Spleen (tissue), 11 donors: ENCODE measurements around the gene SCD5. TPM values are rescaled to one million over a fixed set of nuclear protein-coding genes. Genes with fewer than 3 reads are reported as not detected.
A peak's percentile ranks its signal among the peaks of the same experiment; 100 is the strongest.

ENCODE experiments used
- DNase-seq: peaks from one replicate; pipeline ENCODE4 v3.0.0-alpha.2; 2020
- H3K27ac ChIP-seq, 8 donors: fragments of 200-600 bp; sonication (generic) in 7 of 8; 1 replicate in 4 of 8; 2 replicates in 4 of 8; pipeline versions ENCODE4 v1.5.0 to v1.8.0; 2016 to 2021; ENCODE audit warnings: inconsistent platforms in 4 of 8, mild to moderate bottlenecking in 4 of 8, moderate library complexity in 1 of 8
- H3K27me3 ChIP-seq, 7 donors: fragments of 200-600 bp; sonication (generic) in 6 of 7; replicated peaks in 1 of 7; 1 replicate in 4 of 7; 2 replicates in 3 of 7; pipeline versions ENCODE4 v1.5.0 to v1.8.0; 2016 to 2021; ENCODE audit warnings: inconsistent platforms in 3 of 7, mild to moderate bottlenecking in 1 of 7
- H3K36me3 ChIP-seq, 6 donors: fragments of 200-600 bp; sonication (generic) in 5 of 6; 1 replicate in 4 of 6; 2 replicates in 2 of 6; pipeline versions ENCODE4 v1.5.0 to v1.8.0; 2016 to 2021; ENCODE audit warnings: inconsistent platforms in 2 of 6
- H3K4me1 ChIP-seq, 6 donors: fragments of 200-600 bp; sonication (generic) in 5 of 6; 1 replicate in 3 of 6; 2 replicates in 3 of 6; pipeline versions ENCODE4 v1.5.0 to v1.8.0; 2016 to 2021; ENCODE audit warnings: inconsistent platforms in 3 of 6
- H3K4me3 ChIP-seq, 8 donors: fragments of 200-600 bp; sonication (generic) in 7 of 8; 1 replicate in 4 of 8; 2 replicates in 4 of 8; pipeline versions ENCODE4 v1.5.0 to v1.8.0; 2016 to 2021; ENCODE audit warnings: inconsistent platforms in 4 of 8, mild to moderate bottlenecking in 4 of 8, moderate library complexity in 2 of 8
- H3K9me3 ChIP-seq, 8 donors: fragments of 200-600 bp; sonication (generic) in 7 of 8; 1 replicate in 4 of 8; 2 replicates in 4 of 8; pipeline versions ENCODE4 v1.5.0 to v1.8.0; 2016 to 2021; ENCODE audit warnings: inconsistent platforms in 4 of 8
- POLR2A ChIP-seq, 3 donors: fragments of 450-650 bp; IDR thresholded peaks; one replicate each; pipeline ENCODE4 v1.5.1; 2017; ENCODE audit warnings: antibody characterized with exemption in 3 of 3, mild to moderate bottlenecking in 1 of 3
- POLR2AphosphoS5 ChIP-seq, 3 donors: sonication (generic); formaldehyde crosslinking; IDR thresholded peaks; one replicate each; pipeline ENCODE4 v1.5.1; 2017; ENCODE audit warnings: antibody characterized with exemption in 3 of 3
- WGBS, 5 donors: extraction: QIAGEN DNeasy Blood & Tissue Kit in 3 of 5; methylation state at CpG; one replicate each; pipeline versions ENCODE4 v1.1.5 to v1.1.7; 2013 to 2018; 5-methylcytosine and 5-hydroxymethylcytosine counted together
- intact Hi-C: fragments of 100-400 bp; cut with DNase I; formaldehyde crosslinking; loops from one replicate; pipeline ENCODE4 v1.15.0; 2023; ENCODE audit warnings: low total_unique reads
- polyA plus RNA-seq, 3 donors: library from polyadenylated mRNA; stranded (reverse); fragments of 200-250 nt; gene quantifications; one replicate each; pipeline ENCODE4 v1.2.1, GENCODE V29; 2013
- total RNA-seq, 7 donors: library from RNA; depleted of rRNA in 3 of 7; stranded (reverse); fragments of >200 nt in 3 of 7; fragmentation: NEBNext Ultra II Directional in 4 of 7; extraction: Animal tissue kit (Norgen Biotek cat#: 25700) in 4 of 7; gene quantifications; one replicate each; pipeline versions ENCODE4 v1.1.0 to v1.2.1, GENCODE V29; 2016 to 2021
- TF ChIP-seq, protein P1 (sequence below), 11 experiments: fragments of 200-600 bp in 7 of 11; fragments of 450-650 bp in 4 of 11; sonication (generic) in 4 of 11; IDR thresholded peaks in 8 of 11; conservative IDR thresholded peaks in 3 of 11; 1 replicate in 7 of 11; 2 replicates in 4 of 11; pipeline versions ENCODE4 v1.4.0 to v1.8.0; 2016 to 2021; ENCODE audit warnings: antibody characterized with exemption in 11 of 11, inconsistent platforms in 4 of 11, mild to moderate bottlenecking in 1 of 11
- donor health status: healthy with polysubstance abuse.
- donor health status: DM: no; HTN: no; CAD: no; lungs with moderate emphysema.
- donor health status: DM: no; HTN: no; CAD: no.
- donor health status: Bipolar disorder and iron deficiency.
- donor health status: healthy.
- donor health status: DM: no; HTN: no; CAD: no.
- donor health status: DM: yes; HTN: yes; CAD: no.

Gene SCD5
- total and polyA plus RNA-seq, 10 donors: 0.85 to 7.2 (median 3.9) TPM

DNA sequence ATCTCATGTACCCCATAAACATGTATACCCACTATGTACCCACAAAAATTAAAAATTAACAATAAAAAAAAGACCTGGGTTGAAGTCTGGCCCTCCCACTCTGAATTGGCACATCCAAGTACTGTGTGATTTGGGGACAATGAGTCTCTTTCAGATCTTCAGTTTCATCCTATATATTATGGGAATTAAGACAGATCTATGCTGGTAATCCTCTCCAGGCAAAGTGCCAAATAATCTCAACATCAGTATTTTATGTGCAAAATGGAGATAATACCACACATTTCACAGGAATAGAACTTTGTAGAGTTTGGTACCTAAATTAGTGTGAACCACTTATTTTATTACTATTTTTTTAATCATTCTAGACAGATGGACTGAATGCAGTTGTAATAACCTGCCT, 11.0 kb upstream of the SCD5 start:
- Histone ChIP-seq H3K4me1 (peaks cover 0 to 7% (median 2%) of the 10 kb centered on the region in 6 donors), H3K36me3 (no peaks in the 10 kb centered on the region), H3K27ac (no peak overlapping the region), H3K4me3 (no peak overlapping the region), H3K27me3 (no peaks in the 10 kb centered on the region), H3K9me3 (no peaks in the 10 kb centered on the region)
- TF ChIP-seq POLR2AphosphoS5 (IDR thresholded peaks at IDR 0.05) (no peak), POLR2A (IDR thresholded peaks at IDR 0.05) (no peak)
- TF ChIP-seq, protein P1, sequence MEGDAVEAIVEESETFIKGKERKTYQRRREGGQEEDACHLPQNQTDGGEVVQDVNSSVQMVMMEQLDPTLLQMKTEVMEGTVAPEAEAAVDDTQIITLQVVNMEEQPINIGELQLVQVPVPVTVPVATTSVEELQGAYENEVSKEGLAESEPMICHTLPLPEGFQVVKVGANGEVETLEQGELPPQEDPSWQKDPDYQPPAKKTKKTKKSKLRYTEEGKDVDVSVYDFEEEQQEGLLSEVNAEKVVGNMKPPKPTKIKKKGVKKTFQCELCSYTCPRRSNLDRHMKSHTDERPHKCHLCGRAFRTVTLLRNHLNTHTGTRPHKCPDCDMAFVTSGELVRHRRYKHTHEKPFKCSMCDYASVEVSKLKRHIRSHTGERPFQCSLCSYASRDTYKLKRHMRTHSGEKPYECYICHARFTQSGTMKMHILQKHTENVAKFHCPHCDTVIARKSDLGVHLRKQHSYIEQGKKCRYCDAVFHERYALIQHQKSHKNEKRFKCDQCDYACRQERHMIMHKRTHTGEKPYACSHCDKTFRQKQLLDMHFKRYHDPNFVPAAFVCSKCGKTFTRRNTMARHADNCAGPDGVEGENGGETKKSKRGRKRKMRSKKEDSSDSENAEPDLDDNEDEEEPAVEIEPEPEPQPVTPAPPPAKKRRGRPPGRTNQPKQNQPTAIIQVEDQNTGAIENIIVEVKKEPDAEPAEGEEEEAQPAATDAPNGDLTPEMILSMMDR (IDR thresholded peaks at IDR 0.05 in 8 of 11, conservative IDR thresholded peaks at IDR 0.05 in 3 of 11): no peak
- no peak for DNase-seq
- intact Hi-C loops: no loop called here

GRCh38 chr4:82803746-82804145, 5.2 kb upstream of the SCD5 start:
- Histone ChIP-seq H3K27me3 (peaks cover 0 to 27% (median 5%) of the 10 kb centered on the region in 7 donors), H3K4me3 (no peak overlapping the region), H3K27ac (no peak overlapping the region), H3K36me3 (no peaks in the 10 kb centered on the region), H3K4me1 (peaks cover 0 to 14% (median 10%) of the 10 kb centered on the region in 6 donors), H3K9me3 (no peaks in the 10 kb centered on the region)
- DNase-seq: no peak
- WGBS, 5 donors: 79 to 97% (median 90%) methylated on average over 4 of the region's 4 CpGs
- no peak for TF ChIP-seq POLR2AphosphoS5 (IDR thresholded peaks at IDR 0.05)
- intact Hi-C loops: no loop called here

GRCh38 chr4:82802911-82803310, 4.3 kb upstream of the SCD5 start:
- H3K4me3 ChIP-seq: no peak overlapping the region
- TF ChIP-seq POLR2AphosphoS5 (IDR thresholded peaks at IDR 0.05): no peak
- TF ChIP-seq POLR2A (IDR thresholded peaks at IDR 0.05): no peak
- TF ChIP-seq, protein P1 (IDR thresholded peaks at IDR 0.05 in 8 of 11, conservative IDR thresholded peaks at IDR 0.05 in 3 of 11): no peak
- H3K4me1 ChIP-seq: peaks cover 0 to 22% (median 18%) of the 10 kb centered on the region in 6 donors
- H3K36me3 ChIP-seq: no peaks in the 10 kb centered on the region
- H3K27ac ChIP-seq: no peak overlapping the region
- no peaks in the 10 kb centered on the region for H3K9me3 ChIP-seq
- no peak for DNase-seq
- peaks cover 0 to 35% (median 12%) of the 10 kb centered on the region in 7 donors for H3K27me3 ChIP-seq
- WGBS, 5 donors: 35 to 66% (median 51%) methylated on average over 2 of the region's 2 CpGs
- intact Hi-C loops: no loop called here

DNA sequence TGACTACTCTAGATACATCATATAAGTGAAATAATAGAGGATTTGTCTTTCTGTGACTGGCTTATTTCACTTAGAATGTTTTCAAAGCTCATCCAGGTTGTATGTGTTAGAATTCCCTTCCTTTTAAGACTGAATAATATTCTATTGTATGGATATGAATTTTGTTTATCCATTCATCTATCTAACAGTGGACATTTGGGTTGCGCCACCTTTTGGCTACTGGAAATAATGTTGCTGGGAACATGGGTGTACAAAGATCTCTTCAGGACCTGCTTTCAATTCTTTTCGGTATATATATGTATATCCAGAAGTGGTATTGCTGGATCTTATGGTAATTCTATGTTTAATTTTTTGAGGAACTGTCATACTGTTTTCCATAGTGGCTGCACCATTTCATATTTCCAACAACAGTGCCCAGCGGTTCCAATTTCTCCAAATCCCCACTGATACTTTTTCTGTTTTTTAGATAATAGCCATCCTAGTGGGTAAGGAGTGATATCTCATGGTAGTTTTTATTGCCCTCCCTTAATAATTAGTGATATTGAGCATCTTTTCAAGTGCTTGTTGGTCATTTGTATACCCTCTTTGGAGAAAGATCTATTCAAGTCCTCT, 3.4 kb upstream of the SCD5 start:
- Histone ChIP-seq H3K4me1 (peaks cover 0 to 31% (median 27%) of the 10 kb centered on the region in 6 donors), H3K27me3 (peaks cover 0 to 44% (median 20%) of the 10 kb centered on the region in 7 donors), H3K4me3 (no peak overlapping the region), H3K27ac (no peak overlapping the region), H3K36me3 (no peaks in the 10 kb centered on the region), H3K9me3 (no peaks in the 10 kb centered on the region)
- no peak for DNase-seq
- 81 to 93% (median 88%) methylated on average over 3 of the region's 3 CpGs for WGBS, 5 donors
- TF ChIP-seq POLR2AphosphoS5 (IDR thresholded peaks at IDR 0.05) (no peak), POLR2A (IDR thresholded peaks at IDR 0.05) (no peak)
- TF ChIP-seq, protein P1 (IDR thresholded peaks at IDR 0.05 in 8 of 11, conservative IDR thresholded peaks at IDR 0.05 in 3 of 11): peak in 1 of 11 experiments; percentile 7
- intact Hi-C loops: no loop called here
